Tibial nerve (tissue), 3 donors: ENCODE measurements around the gene IGLON5.

Source experiments
- CTCF ChIP-seq, 5 experiments: fragments of 200-600 bp in 3 of 5; fragments of 450-650 bp in 2 of 5; sonication (generic) in 3 of 5; IDR thresholded peaks; one replicate each; pipeline ENCODE4 v1.5.1; 2016 to 2019; ENCODE audit warnings: antibody characterized with exemption in 5 of 5, mild to moderate bottlenecking in 3 of 5, moderate library complexity in 2 of 5
- POLR2A ChIP-seq, 2 donors: fragments of 450-650 bp; IDR thresholded peaks; one replicate each; pipeline ENCODE4 v1.6.1; 2017; ENCODE audit warnings: antibody characterized with exemption in 2 of 2, mild to moderate bottlenecking in 2 of 2, moderate library complexity in 2 of 2

GRCh38 chr19:51365211-51365964 is 53.9 kb downstream of the IGLON5 start:
- TF ChIP-seq CTCF (IDR thresholded peaks at IDR 0.05) (peak in 1 of 5 experiments; percentile 16), POLR2A (IDR thresholded peaks at IDR 0.05) (no peak)
